ENCODE data around the gene RHOJ. TPM values are rescaled to one million over a fixed set of nuclear protein-coding genes. Genes with fewer than 3 reads are reported as not detected.
"Not testable (repeated sequence)": the region's sequence is repeated elsewhere in the genome, so short reads cannot be mapped to it uniquely, and the experiment has no call there.

Gene RHOJ
- total and polyA plus RNA-seq, 2 of the 8 experiments (the other 6 are each of a cell fraction or from before 2014, with no cell fraction given): 0.11 TPM; not detected in 1

- TF ChIP-seq ATF2 (IDR thresholded peaks at IDR 0.05; ENCODE audit: low read length): no peak
- TF ChIP-seq HDAC6 (IDR thresholded peaks at IDR 0.05; ENCODE audit: low read depth, low read length): no peak
- TF ChIP-seq JUN (IDR thresholded peaks at IDR 0.05; ENCODE audit: low read depth, low read length): no peak
- no peak for TF ChIP-seq POU5F1 (IDR thresholded peaks at IDR 0.05; ENCODE audit: low read depth, low read length)
- TF ChIP-seq TAF7 (optimal IDR thresholded peaks at IDR 0.05; ENCODE audit: borderline replicate concordance, low read depth, low read length): no peak
- no peak for TF ChIP-seq KDM4A (IDR thresholded peaks at IDR 0.05; ENCODE audit: low read depth, low read length, severe bottlenecking)
These were observed 73.4 kb downstream of the RHOJ start (continued) for GRCh38 chr14:63277591-63278183.

DNA sequence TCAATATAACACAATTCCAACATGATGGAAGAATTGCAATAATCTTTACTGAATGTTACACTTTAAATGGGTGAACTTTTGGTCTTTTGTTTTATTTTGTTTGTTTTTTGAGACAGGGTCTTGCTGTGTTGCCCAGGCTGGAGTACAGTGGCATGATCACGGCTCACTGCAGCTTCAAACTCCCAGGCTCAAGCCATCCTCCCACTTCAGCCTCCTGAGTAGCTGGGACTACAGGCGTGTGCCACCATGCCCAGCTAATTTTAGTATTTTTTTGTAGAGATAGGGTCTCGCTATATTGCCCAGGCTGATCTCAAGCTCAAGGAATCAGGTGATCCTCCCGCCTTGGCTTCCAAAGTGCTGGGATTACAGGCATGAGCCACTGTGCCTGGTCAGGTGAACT is 75.7 kb downstream of the RHOJ start:
- H3K27me3 ChIP-seq (replicated peaks in 1 of 4; ENCODE audit: control insufficient read depth in 3 of 4, extremely low read depth in 1 of 4, insufficient read depth in 3 of 4, low read length in 3 of 4); H3K23ac ChIP-seq (ENCODE audit: insufficient read length); H3K36me3 ChIP-seq (ENCODE audit: control insufficient read depth in 2 of 4, insufficient read depth in 4 of 4, low read length in 3 of 4); H4K91ac ChIP-seq (replicated peaks; ENCODE audit: insufficient read length, low read length); H4K20me1 ChIP-seq (replicated peaks in 1 of 2; ENCODE audit: control insufficient read depth in 1 of 2, insufficient read depth in 2 of 2, low read length in 2 of 2); DNase-seq (ENCODE audit: low read depth in 1 of 2, low spot score in 2 of 2); H2BK5ac ChIP-seq (ENCODE audit: low read depth, low read length); H3K14ac ChIP-seq (ENCODE audit: insufficient read length); H2AK5ac ChIP-seq (ENCODE audit: low read depth, low read length); H3K4me1 ChIP-seq (replicated peaks in 1 of 4; ENCODE audit: control insufficient read depth in 3 of 4, insufficient read depth in 4 of 4, low read length in 3 of 4); H3K4me2 ChIP-seq (ENCODE audit: insufficient read depth in 1 of 2, low read depth in 2 of 2, low read length in 2 of 2); H3K4me3 ChIP-seq (ENCODE audit: extremely low read depth in 1 of 4, insufficient read depth in 2 of 4, low read depth in 3 of 4, low read length in 4 of 4); H3K56ac ChIP-seq (replicated peaks; ENCODE audit: insufficient read length, low read depth, low read length); H4K5ac ChIP-seq (ENCODE audit: insufficient read length, low read depth, low read length); H3K79me2 ChIP-seq (ENCODE audit: control insufficient read depth in 1 of 2, insufficient read depth in 2 of 2, low read length in 2 of 2); POLR2A ChIA-PET (ENCODE audit: partially characterized antibody); H2AFZ ChIP-seq (ENCODE audit: low read length); H3K9me3 ChIP-seq (ENCODE audit: insufficient read depth in 2 of 2, low read depth in 1 of 2, low read length in 1 of 2); H3K23me2 ChIP-seq (ENCODE audit: low read depth, low read length); H2BK20ac ChIP-seq (ENCODE audit: low read length); H3K9ac ChIP-seq (replicated peaks in 1 of 4; ENCODE audit: extremely low read depth in 1 of 4, low read depth in 3 of 4, low read length in 3 of 4); H3K4ac ChIP-seq (replicated peaks; ENCODE audit: insufficient read length, low read depth, low read length); H3K27ac ChIP-seq (ENCODE audit: low read depth, low read length); FAIRE-seq; H2BK15ac ChIP-seq (ENCODE audit: low read length); H2BK120ac ChIP-seq (replicated peaks; ENCODE audit: low read depth, low read length); H3K18ac ChIP-seq (ENCODE audit: extremely low read depth, low read length); H2BK12ac ChIP-seq (ENCODE audit: low read depth, low read length); H4K8ac ChIP-seq (ENCODE audit: extremely low read depth, insufficient read depth, low read length); H3K79me1 ChIP-seq (ENCODE audit: low read depth, low read length): not testable (repeated sequence)
- WGBS, 2 experiments (ENCODE audit: extremely low coverage in 1 of 2, insufficient coverage in 1 of 2, insufficient read length in 1 of 2, insufficient replicate concordance in 2 of 2, low coverage in 1 of 2, low lambda C conversion rate in 2 of 2, missing lambda C conversion rate in 1 of 2): 96% methylated on average over 4 of the region's 4 CpGs; no CpG with 5 or more reads in 1 of the 2 experiments
- CTCF ChIA-PET (ENCODE audit: partially characterized antibody): interaction anchor here (1.1 to 7.0 kb wide), 4 partner anchors 19 to 1117 kb away, joined by 3 to 70 read pairs (median 8); no protein-coding TSS in a partner anchor

All from H1 (cell line).